Upper lobe of left lung (tissue), 6 donors: ENCODE results near the gene POLN. TPM values are rescaled to one million over a fixed set of nuclear protein-coding genes. Genes with fewer than 3 reads are reported as not detected.

ENCODE experiments used
- ATAC-seq, 2 donors: fragments of 200-7000 bp; cut with Tn5 transposase; one replicate each; pipeline ENCODE4 v1.9.1; 2022; ENCODE audit warnings: mild to moderate bottlenecking in 2 of 2, moderate library complexity in 2 of 2; ENCODE audit not compliant: low FRiP score in 2 of 2
- DNase-seq, 2 donors: peaks; one replicate each; pipeline ENCODE4 v3.0.0-alpha.2; 2019 to 2020
- H3K27ac ChIP-seq, 4 donors: fragments of 200-600 bp; sonication (generic); one replicate each; pipeline ENCODE4 v1.5.1; 2016 to 2019
- H3K27me3 ChIP-seq, 4 donors: fragments of 200-600 bp; sonication (generic); one replicate each; pipeline ENCODE4 v1.5.1; 2017 to 2019
- H3K36me3 ChIP-seq, 4 donors: fragments of 200-600 bp; sonication (generic); one replicate each; pipeline ENCODE4 v1.5.1; 2016 to 2019
- H3K4me1 ChIP-seq, 4 donors: fragments of 200-600 bp; sonication (generic); one replicate each; pipeline ENCODE4 v1.5.1; 2018 to 2019
- H3K4me3 ChIP-seq, 4 donors: fragments of 200-600 bp; sonication (generic); one replicate each; pipeline ENCODE4 v1.5.1; 2017 to 2019; ENCODE audit warnings: mild to moderate bottlenecking in 2 of 4, moderate library complexity in 1 of 4
- H3K9me3 ChIP-seq, 4 donors: fragments of 200-600 bp; sonication (generic); one replicate each; pipeline ENCODE4 v1.5.1; 2018 to 2019
- CTCF ChIP-seq, 6 experiments: fragments of 450-650 bp in 4 of 6; fragments of 200-600 bp in 2 of 6; sonication (generic) in 2 of 6; IDR thresholded peaks; one replicate each; pipeline ENCODE4 v1.5.1; 2016 to 2019; ENCODE audit warnings: antibody characterized with exemption in 6 of 6
- EP300 ChIP-seq, 4 donors: sonication (generic); formaldehyde crosslinking; IDR thresholded peaks; one replicate each; pipeline ENCODE4 v1.5.1; 2017; ENCODE audit warnings: antibody characterized with exemption in 4 of 4, control low read depth in 2 of 4
- POLR2A ChIP-seq, 4 donors: fragments of 450-650 bp; IDR thresholded peaks; one replicate each; pipeline ENCODE4 v1.5.1; 2016 to 2017; ENCODE audit warnings: antibody characterized with exemption in 4 of 4, mild to moderate bottlenecking in 2 of 4
- POLR2AphosphoS5 ChIP-seq, 2 donors: sonication (generic); formaldehyde crosslinking; IDR thresholded peaks; one replicate each; pipeline ENCODE4 v1.5.1; 2017; ENCODE audit warnings: antibody characterized with exemption in 2 of 2
- WGBS, 2 donors: methylation state at CpG; one replicate each; pipeline ENCODE4 v1.1.5; 2017 to 2018; 5-methylcytosine and 5-hydroxymethylcytosine counted together
- total RNA-seq, 6 donors: library from RNA; depleted of rRNA in 4 of 6; stranded (reverse); fragments of >200 nt in 4 of 6; gene quantifications; one replicate each; pipeline versions ENCODE4 v1.1.0 to v1.2.1, GENCODE V29; 2016 to 2021
- donor health status: DM: no; HTN: no; CAD: no; lungs with moderate emphysema.
- donor health status: DM: no; HTN: yes; CAD: no; lungs with severe emphysema.

Gene POLN
- total RNA-seq, 6 donors from 2014 or later = 0.89 to 5.5 (median 2.6) TPM

- peaks cover 9 to 20% (median 10%) of the 10 kb centered on the region in 4 donors for H3K4me1 ChIP-seq
- H3K4me3 ChIP-seq = no peak overlapping the region
- no peak overlapping the region for H3K27ac ChIP-seq
- 90 to 97% methylated on average over 32 to 43 of the region's 53 CpGs for WGBS, 2 donors
- peaks cover 2 to 23% (median 17%) of the 10 kb centered on the region in 4 donors for H3K27me3 ChIP-seq
- DNase-seq = peak in 1 of 2 donors; percentile 80
- TF ChIP-seq POLR2AphosphoS5 (IDR thresholded peaks at IDR 0.05) (no peak), EP300 (IDR thresholded peaks at IDR 0.05) (no peak), CTCF (IDR thresholded peaks at IDR 0.05) (no peak), POLR2A (IDR thresholded peaks at IDR 0.05) (no peak)
- H3K36me3 ChIP-seq = no peaks in the 10 kb centered on the region
- H3K9me3 ChIP-seq = no peaks in the 10 kb centered on the region
- no peak for ATAC-seq
Observed at GRCh38 chr4:2063557-2064275, 178.2 kb downstream of the POLN start.

- no peak overlapping the region for H3K27ac ChIP-seq
- H3K4me3 ChIP-seq = no peak overlapping the region
- DNase-seq (peak in 1 of 2 donors; percentile 67), ATAC-seq (no peak)
- TF ChIP-seq EP300 (IDR thresholded peaks at IDR 0.05) (no peak), POLR2AphosphoS5 (IDR thresholded peaks at IDR 0.05) (no peak), CTCF (IDR thresholded peaks at IDR 0.05) (no peak)
- H3K9me3 ChIP-seq = no peaks in the 10 kb centered on the region
- H3K27me3 ChIP-seq = peaks cover 2 to 30% (median 24%) of the 10 kb centered on the region in 4 donors
- H3K36me3 ChIP-seq = no peaks in the 10 kb centered on the region
- H3K4me1 ChIP-seq = peaks cover 16 to 27% (median 17%) of the 10 kb centered on the region in 4 donors
- WGBS, 2 donors = 73 to 78% methylated on average over 3 to 15 of the region's 16 CpGs
Observed at GRCh38 chr4:2062808-2063524, 179.0 kb downstream of the POLN start.

- Histone ChIP-seq H3K27ac (no peak overlapping the region), H3K4me3 (no peak overlapping the region), H3K9me3 (no peaks in the 10 kb centered on the region), H3K27me3 (peaks cover 2 to 34% (median 25%) of the 10 kb centered on the region in 4 donors), H3K36me3 (no peaks in the 10 kb centered on the region), H3K4me1 (peaks cover 16 to 28% (median 17%) of the 10 kb centered on the region in 4 donors)
- peak in 1 of 2 donors; percentile 65 for DNase-seq
- 84 to 88% methylated on average over 3 to 10 of the region's 11 CpGs for WGBS, 2 donors
- no peak for ATAC-seq
- TF ChIP-seq EP300 (IDR thresholded peaks at IDR 0.05) (no peak), CTCF (IDR thresholded peaks at IDR 0.05) (no peak), POLR2AphosphoS5 (IDR thresholded peaks at IDR 0.05) (no peak), POLR2A (IDR thresholded peaks at IDR 0.05) (no peak)
Observed at GRCh38 chr4:2062168-2062807, 179.6 kb downstream of the POLN start.

- WGBS, 2 donors = 70% methylated on average over 17 to 18 of the region's 42 CpGs
- Histone ChIP-seq H3K4me1 (peaks cover 16 to 28% (median 17%) of the 10 kb centered on the region in 4 donors), H3K36me3 (no peaks in the 10 kb centered on the region), H3K27me3 (peaks cover 2 to 34% (median 25%) of the 10 kb centered on the region in 4 donors), H3K9me3 (no peaks in the 10 kb centered on the region), H3K4me3 (no peak overlapping the region), H3K27ac (no peak overlapping the region)
- DNase-seq (peak in 1 of 2 donors; percentile 64), ATAC-seq (no peak)
- TF ChIP-seq EP300 (IDR thresholded peaks at IDR 0.05) (no peak), POLR2AphosphoS5 (IDR thresholded peaks at IDR 0.05) (no peak), CTCF (IDR thresholded peaks at IDR 0.05) (no peak)
Observed at GRCh38 chr4:2061186-2062131, 180.5 kb downstream of the POLN start.
